Measurements from ENCODE around the gene SULT1A3. TPM values are rescaled to one million over a fixed set of nuclear protein-coding genes. Genes with fewer than 3 reads are reported as not detected.

Gene SULT1A3
- total RNA-seq, 2 experiments from 2014 or later: 3.8 to 31.7 TPM

GRCh38 chr16:30183233-30184095 lies 15.6 kb upstream of the SULT1A3 start, which contains the start of gene CORO1A:
Gene CORO1A, plus strand, starts transcription at chr16:30183602. Its CDS starts 1,608 bp downstream, at chr16:30185210.
- peak within 1 kb of the TSS; percentile 86 for H3K4me3 ChIP-seq (ENCODE audit: low read depth, low read length, poor library complexity, severe bottlenecking)
- peak; percentile 90 for DNase-seq (ENCODE audit: low spot score)
- ChIA-PET POLR2A (interaction anchor here (0.6 to 1.0 kb wide), 4 partner anchors 46 to 210 kb away, joined by 3 read pairs; no protein-coding TSS in a partner anchor), CTCF (ENCODE audit: unreplicated experiment) (no interaction called here)
- H3K27ac ChIP-seq (ENCODE audit: low read depth, low read length, poor library complexity, severe bottlenecking): peak within 1 kb of the TSS; percentile 94
- no peak for TF ChIP-seq CTCF (conservative IDR thresholded peaks at IDR 0.05; ENCODE audit: low read length)
- no peak for TF ChIP-seq EZH2phosphoT487 (IDR thresholded peaks at IDR 0.05; ENCODE audit: borderline replicate concordance, low read depth, low read length)
- peaks cover 25% of the 10 kb centered on the region; the same call in 1 of the 2 replicates for H3K79me2 ChIP-seq (ENCODE audit: insufficient read depth, low read depth, low read length)
- BruUV-seq (replicated peaks): no TSS peak
- no peaks in the 10 kb centered on the region for H3K9me3 ChIP-seq (ENCODE audit: low read length)
- peaks cover 42% of the 10 kb centered on the region for H3K4me1 ChIP-seq (ENCODE audit: insufficient read depth, low read length, poor library complexity, severe bottlenecking)
- H4K20me1 ChIP-seq (ENCODE audit: insufficient read depth, low read length): no peaks in the 10 kb centered on the region
- intact Hi-C loops (cut with micrococcal nuclease; ENCODE audit: unreplicated experiment): no loop called here
- peak within 1 kb of the TSS; percentile 90 for H3K4me2 ChIP-seq (ENCODE audit: low read length)
- H3K9me2 ChIP-seq (ENCODE audit: insufficient read depth, low read length): no peaks in the 10 kb centered on the region
- peak within 1 kb of the TSS; percentile 22; the same call in 1 of the 2 replicates for H2AFZ ChIP-seq (ENCODE audit: low read length)
- peaks cover 43% of the 10 kb centered on the region for H3K36me3 ChIP-seq (ENCODE audit: insufficient read depth, low read length)

GRCh38 chr16:30184096-30184890 lies 14.8 kb upstream of the SULT1A3 start:
- intact Hi-C loops (cut with micrococcal nuclease; ENCODE audit: unreplicated experiment): no loop called here
- Histone ChIP-seq H3K4me2 (ENCODE audit: low read length) (peak overlapping the region; percentile 90), H3K36me3 (ENCODE audit: insufficient read depth, low read length) (peaks cover 43% of the 10 kb centered on the region), H4K20me1 (ENCODE audit: insufficient read depth, low read length) (no peaks in the 10 kb centered on the region), H3K9me2 (ENCODE audit: insufficient read depth, low read length) (no peaks in the 10 kb centered on the region), H3K4me3 (ENCODE audit: low read depth, low read length, poor library complexity, severe bottlenecking) (peak overlapping the region; percentile 86), H3K79me2 (ENCODE audit: insufficient read depth, low read depth, low read length) (peaks cover 25% of the 10 kb centered on the region; the same call in 1 of the 2 replicates), H3K4me1 (ENCODE audit: insufficient read depth, low read length, poor library complexity, severe bottlenecking) (peaks cover 42% of the 10 kb centered on the region), H3K27ac (ENCODE audit: low read depth, low read length, poor library complexity, severe bottlenecking) (peak overlapping the region; percentile 94), H2AFZ (ENCODE audit: low read length) (no peak overlapping the region), H3K9me3 (ENCODE audit: low read length) (no peaks in the 10 kb centered on the region)
- ChIA-PET POLR2A (interaction anchor here (0.6 to 1.0 kb wide), 2 partner anchors 47 to 82 kb away, joined by 3 read pairs; no protein-coding TSS in a partner anchor), CTCF (ENCODE audit: unreplicated experiment) (interaction anchor here (0.6 kb wide), 1 partner anchor 119 kb away, joined by 3 read pairs; the partner anchor contains the start of gene ALDOA)
- TF ChIP-seq EZH2phosphoT487 (IDR thresholded peaks at IDR 0.05; ENCODE audit: borderline replicate concordance, low read depth, low read length): no peak
- TF ChIP-seq CTCF (conservative IDR thresholded peaks at IDR 0.05; ENCODE audit: low read length): no peak
- peak; percentile 88 for DNase-seq (ENCODE audit: low spot score)
- BruUV-seq (replicated peaks): TSS peak; percentile 58
